NB4 (cell line): ENCODE data around the gene LANCL2.

ENCODE experiments used
- MYC ChIP-seq: IDR thresholded peaks from 2 replicates; pipeline ENCODE4 v1.6.1; 2011; ENCODE audit warnings: low read depth, low read length
- POLR2A ChIP-seq: IDR thresholded peaks from 2 replicates; pipeline ENCODE4 v1.6.1; 2011; ENCODE audit warnings: mild to moderate bottlenecking; ENCODE audit not compliant: insufficient read length; ENCODE audit errors: extremely low read depth
- TF ChIP-seq, protein P1 (sequence below): IDR thresholded peaks from one replicate; pipeline ENCODE4 v1.5.1; 2012; ENCODE audit warnings: low read depth, low read length

DNA sequence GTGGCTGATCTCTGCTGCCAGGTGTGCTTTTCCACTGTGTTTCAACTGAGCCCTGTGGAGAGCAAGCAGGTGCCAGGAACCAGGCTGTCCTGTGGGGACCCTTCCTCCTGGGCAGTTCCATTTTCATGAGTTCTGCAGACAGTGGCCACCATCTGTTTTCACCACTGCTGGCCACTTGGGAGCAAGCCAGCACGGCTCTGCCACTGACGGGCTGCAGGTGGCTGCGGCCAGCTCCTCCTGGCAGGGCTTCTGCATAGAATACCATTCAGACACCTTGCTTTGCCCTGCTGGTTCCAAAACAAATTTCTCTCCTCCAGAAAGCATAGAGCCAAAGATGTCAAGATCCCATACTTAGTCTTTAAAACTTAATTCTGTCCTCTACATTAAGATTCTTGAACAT lies 48.3 kb downstream of the LANCL2 start:
- TF ChIP-seq POLR2A (no peak), MYC (no peak)
- TF ChIP-seq, protein P1, sequence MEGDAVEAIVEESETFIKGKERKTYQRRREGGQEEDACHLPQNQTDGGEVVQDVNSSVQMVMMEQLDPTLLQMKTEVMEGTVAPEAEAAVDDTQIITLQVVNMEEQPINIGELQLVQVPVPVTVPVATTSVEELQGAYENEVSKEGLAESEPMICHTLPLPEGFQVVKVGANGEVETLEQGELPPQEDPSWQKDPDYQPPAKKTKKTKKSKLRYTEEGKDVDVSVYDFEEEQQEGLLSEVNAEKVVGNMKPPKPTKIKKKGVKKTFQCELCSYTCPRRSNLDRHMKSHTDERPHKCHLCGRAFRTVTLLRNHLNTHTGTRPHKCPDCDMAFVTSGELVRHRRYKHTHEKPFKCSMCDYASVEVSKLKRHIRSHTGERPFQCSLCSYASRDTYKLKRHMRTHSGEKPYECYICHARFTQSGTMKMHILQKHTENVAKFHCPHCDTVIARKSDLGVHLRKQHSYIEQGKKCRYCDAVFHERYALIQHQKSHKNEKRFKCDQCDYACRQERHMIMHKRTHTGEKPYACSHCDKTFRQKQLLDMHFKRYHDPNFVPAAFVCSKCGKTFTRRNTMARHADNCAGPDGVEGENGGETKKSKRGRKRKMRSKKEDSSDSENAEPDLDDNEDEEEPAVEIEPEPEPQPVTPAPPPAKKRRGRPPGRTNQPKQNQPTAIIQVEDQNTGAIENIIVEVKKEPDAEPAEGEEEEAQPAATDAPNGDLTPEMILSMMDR, result no peak
